Right lobe of liver (tissue), 6 donors: ENCODE measurements around the gene PLK5. TPM values are rescaled to one million over a fixed set of nuclear protein-coding genes. Genes with fewer than 3 reads are reported as not detected.

ENCODE experiments used
- ATAC-seq, 4 donors: fragments of 200-7000 bp; cut with Tn5 transposase; one replicate each; pipeline ENCODE4 v1.9.1; 2020; ENCODE audit warnings: mild to moderate bottlenecking in 4 of 4, moderate library complexity in 4 of 4
- DNase-seq, 3 donors: peaks; one replicate each; pipeline ENCODE4 v3.0.0-alpha.2; 2020
- H3K27ac ChIP-seq, 3 donors: fragments of 200-600 bp; one replicate each; pipeline ENCODE4 v1.8.0; 2022
- H3K27me3 ChIP-seq, 2 donors: fragments of 200-600 bp; one replicate each; pipeline ENCODE4 v1.8.0; 2022
- H3K36me3 ChIP-seq, 4 donors: fragments of 200-600 bp; sonication (generic) in 1 of 4; one replicate each; pipeline versions ENCODE4 v1.5.1 to v1.8.0; 2017 to 2022; ENCODE audit warnings: control low read depth in 1 of 4
- H3K4me1 ChIP-seq, 4 donors: fragments of 200-600 bp; sonication (generic) in 1 of 4; one replicate each; pipeline versions ENCODE4 v1.5.1 to v1.8.0; 2017 to 2022; ENCODE audit warnings: control low read depth in 1 of 4
- H3K4me3 ChIP-seq, 3 donors: fragments of 200-600 bp; one replicate each; pipeline ENCODE4 v1.8.0; 2022
- H3K9me3 ChIP-seq, 4 donors: fragments of 200-600 bp; sonication (generic) in 1 of 4; one replicate each; pipeline versions ENCODE4 v1.5.1 to v1.8.0; 2017 to 2022; ENCODE audit warnings: control low read depth in 1 of 4
- POLR2A ChIP-seq: fragments of 450-650 bp; IDR thresholded peaks from one replicate; pipeline ENCODE4 v1.6.1; 2017; ENCODE audit warnings: antibody characterized with exemption, mild to moderate bottlenecking
- WGBS: methylation state at CpG from one replicate; pipeline ENCODE4 v1.1.6; 2018; ENCODE audit warnings: low coverage, low lambda C conversion rate; ENCODE audit not compliant: insufficient coverage; ENCODE audit errors: missing lambda C conversion rate; 5-methylcytosine and 5-hydroxymethylcytosine counted together
- intact Hi-C, 2 donors: fragments of 100-400 bp; cut with DNase I; formaldehyde crosslinking; loops; one replicate each; pipeline versions ENCODE4 v1.11.2 to v1.14.1; 2022
- total RNA-seq, 6 experiments: library from RNA; depleted of rRNA in 2 of 6; stranded (reverse); fragments of >200 nt in 2 of 6; fragmentation: NEBNext Ultra II Directional in 3 of 6; extraction: Animal tissue kit (Norgen Biotek cat#: 25700) in 3 of 6; gene quantifications; one replicate each; pipeline versions ENCODE4 v1.1.0 to v1.2.4, GENCODE V29; 2016 to 2023
- TF ChIP-seq, protein P1 (sequence below), 4 donors: fragments of 200-600 bp in 3 of 4; fragments of 450-650 bp in 1 of 4; IDR thresholded peaks; one replicate each; pipeline versions ENCODE4 v1.5.1 to v1.8.0; 2016 to 2022; ENCODE audit warnings: antibody characterized with exemption in 4 of 4, mild to moderate bottlenecking in 2 of 4
- donor health status: DM: no; HTN: yes; CAD: no.
- donor health status: DM: no; HTN: no; CAD: no.
- donor health status: DM: no; HTN: no; CAD: no.
- donor health status: DM: no; HTN: yes; CAD: no.
- donor health status: DM: no; HTN: yes; CAD: no.

Gene PLK5
- total RNA-seq, 6 experiments from 2014 or later: not detected

DNA sequence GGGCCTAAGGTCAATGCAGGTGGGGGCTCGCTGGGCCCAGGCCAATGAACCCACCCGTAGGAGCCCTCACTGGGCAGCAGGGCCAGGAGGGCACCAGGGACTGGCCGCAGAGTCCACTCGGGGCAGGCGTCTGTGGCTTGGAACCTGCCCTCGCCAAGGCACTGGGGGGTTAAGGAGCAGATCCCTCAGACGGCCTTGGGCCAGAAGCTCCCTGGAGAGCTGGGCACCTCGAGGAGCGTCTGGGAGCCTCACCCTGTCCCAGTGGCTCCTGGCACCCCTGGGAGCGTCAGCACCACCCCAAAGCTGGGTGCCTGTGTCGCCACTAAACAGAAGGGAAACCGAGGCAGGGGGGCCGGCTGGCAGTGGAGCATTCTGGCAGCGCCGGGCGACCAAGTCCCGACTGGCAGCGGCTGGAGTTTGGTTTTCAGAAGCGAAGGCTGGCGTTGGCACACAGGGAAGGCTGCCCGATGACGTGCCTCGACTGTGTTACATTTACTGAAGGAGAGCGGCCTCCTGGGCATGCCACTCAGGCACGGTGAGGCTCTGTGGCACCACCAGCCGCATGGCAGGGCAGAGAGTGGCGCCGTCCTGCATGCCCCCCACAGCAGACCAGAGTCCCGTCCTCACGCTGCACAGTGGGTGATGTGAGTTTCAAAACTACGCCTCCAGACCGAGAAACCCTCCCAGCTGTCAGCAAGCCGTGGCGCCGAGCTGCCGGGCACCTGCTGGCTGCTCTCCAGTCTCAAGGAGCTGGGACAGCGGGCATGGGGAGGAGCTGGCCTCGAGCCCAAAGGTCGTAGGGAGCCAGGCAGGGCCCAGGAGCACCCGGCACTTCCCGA, 53.4 kb downstream of the PLK5 start:
- no peak overlapping the region for H3K27ac ChIP-seq
- no CpG with 5 or more reads among the region's 41 CpGs for WGBS
- DNase-seq (no peak), ATAC-seq (no peak)
- H3K4me3 ChIP-seq: no peak overlapping the region
- TF ChIP-seq POLR2A: no peak
- TF ChIP-seq, protein P1, sequence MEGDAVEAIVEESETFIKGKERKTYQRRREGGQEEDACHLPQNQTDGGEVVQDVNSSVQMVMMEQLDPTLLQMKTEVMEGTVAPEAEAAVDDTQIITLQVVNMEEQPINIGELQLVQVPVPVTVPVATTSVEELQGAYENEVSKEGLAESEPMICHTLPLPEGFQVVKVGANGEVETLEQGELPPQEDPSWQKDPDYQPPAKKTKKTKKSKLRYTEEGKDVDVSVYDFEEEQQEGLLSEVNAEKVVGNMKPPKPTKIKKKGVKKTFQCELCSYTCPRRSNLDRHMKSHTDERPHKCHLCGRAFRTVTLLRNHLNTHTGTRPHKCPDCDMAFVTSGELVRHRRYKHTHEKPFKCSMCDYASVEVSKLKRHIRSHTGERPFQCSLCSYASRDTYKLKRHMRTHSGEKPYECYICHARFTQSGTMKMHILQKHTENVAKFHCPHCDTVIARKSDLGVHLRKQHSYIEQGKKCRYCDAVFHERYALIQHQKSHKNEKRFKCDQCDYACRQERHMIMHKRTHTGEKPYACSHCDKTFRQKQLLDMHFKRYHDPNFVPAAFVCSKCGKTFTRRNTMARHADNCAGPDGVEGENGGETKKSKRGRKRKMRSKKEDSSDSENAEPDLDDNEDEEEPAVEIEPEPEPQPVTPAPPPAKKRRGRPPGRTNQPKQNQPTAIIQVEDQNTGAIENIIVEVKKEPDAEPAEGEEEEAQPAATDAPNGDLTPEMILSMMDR (IDR thresholded peaks at IDR 0.05): no peak
- H3K9me3 ChIP-seq: no peaks in the 10 kb centered on the region
- peaks cover 0 to 38% (median 8%) of the 10 kb centered on the region in 4 donors for H3K36me3 ChIP-seq
- intact Hi-C loops: no loop called here
- no peaks in the 10 kb centered on the region for H3K4me1 ChIP-seq
- no peaks in the 10 kb centered on the region for H3K27me3 ChIP-seq

DNA sequence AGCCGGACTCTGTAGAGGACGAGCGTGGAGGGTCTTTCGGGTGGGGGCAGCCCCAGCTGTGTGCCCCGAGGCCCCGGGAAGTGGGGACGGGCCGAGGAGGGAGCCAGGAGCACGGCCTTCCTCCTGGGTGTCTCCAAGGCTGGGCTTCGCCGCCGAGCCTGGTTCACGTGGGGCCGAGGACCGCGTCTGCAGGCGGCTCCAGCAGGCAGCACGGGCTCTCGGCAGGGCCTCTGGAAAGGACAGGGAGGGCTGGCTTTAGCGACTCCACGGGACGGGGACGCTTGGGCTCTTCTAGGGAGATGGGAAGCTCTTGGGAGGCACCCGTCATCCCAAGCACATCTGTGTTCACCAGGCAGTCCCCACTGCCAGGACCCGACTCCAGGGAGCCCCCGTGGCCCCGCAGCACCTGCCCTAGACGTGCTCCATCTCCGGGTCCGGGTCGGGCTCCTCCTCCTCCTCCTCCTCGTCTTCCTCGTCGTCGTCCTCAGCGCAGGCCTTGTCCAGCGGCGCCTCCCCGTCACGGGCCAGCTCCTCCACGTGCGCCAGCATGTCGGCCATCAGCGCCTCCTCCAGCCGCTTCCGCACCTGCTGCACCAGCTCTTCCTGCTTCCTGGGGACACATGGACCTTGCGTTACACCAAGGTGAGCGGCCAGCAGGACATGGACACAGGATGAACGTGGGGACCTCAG, 54.2 kb downstream of the PLK5 start:
- Histone ChIP-seq H3K36me3 (peaks cover 0 to 43% (median 8%) of the 10 kb centered on the region in 4 donors), H3K4me3 (no peak overlapping the region), H3K9me3 (no peaks in the 10 kb centered on the region), H3K27me3 (no peaks in the 10 kb centered on the region), H3K4me1 (no peaks in the 10 kb centered on the region), H3K27ac (no peak overlapping the region)
- WGBS: 84% methylated on average over 5 of the region's 49 CpGs
- DNase-seq (no peak), ATAC-seq (no peak)
- intact Hi-C loops: no loop called here
- TF ChIP-seq, protein P1 (IDR thresholded peaks at IDR 0.05): no peak
- TF ChIP-seq POLR2A: no peak

DNA sequence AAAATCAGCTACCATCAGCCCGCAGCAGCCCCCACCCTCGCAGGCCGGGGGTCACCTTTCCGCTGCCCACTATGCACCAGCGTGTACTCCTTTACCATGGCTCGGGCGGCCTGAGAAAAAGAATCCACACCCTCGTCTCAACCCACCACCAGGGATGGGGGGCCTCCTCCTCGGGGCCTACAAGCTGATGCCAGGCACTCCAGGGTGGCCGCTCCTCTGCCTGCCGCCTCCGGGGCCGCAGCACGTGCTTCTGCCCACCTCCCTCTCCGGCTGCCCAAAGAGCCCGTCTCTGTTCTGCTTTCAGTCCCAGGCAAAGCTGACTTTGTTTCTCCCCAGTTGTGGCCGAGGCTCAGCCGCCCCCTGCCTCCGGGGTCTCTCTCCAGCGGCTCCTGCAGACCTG, 55.3 kb downstream of the PLK5 start:
- no peak for DNase-seq

DNA sequence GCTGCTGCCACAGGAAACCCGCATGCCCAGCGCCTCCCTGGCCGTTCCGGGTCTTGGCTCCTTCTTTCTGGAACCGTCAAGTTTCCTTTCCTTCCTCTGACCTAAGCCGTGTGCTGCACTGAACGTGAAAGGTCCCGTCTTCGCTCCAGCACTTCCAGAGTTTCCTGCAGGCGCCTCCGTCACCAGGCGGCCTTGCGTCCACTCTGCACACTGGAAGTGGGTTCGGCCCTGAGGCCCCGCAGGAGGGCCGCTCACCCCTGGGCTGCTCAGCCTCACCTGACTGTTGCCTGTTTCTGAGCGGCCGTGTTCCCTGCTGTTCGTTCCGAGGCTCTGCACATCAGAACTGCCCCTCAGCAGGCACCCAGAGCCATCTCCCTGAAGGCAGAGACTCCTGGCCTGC, 56.5 kb downstream of the PLK5 start:
- TF ChIP-seq, protein P1 (IDR thresholded peaks at IDR 0.05): no peak
- TF ChIP-seq POLR2A: no peak
- Histone ChIP-seq H3K36me3 (peaks cover 0 to 51% (median 12%) of the 10 kb centered on the region in 4 donors), H3K9me3 (no peaks in the 10 kb centered on the region), H3K27ac (no peak overlapping the region), H3K4me3 (no peak overlapping the region), H3K4me1 (no peaks in the 10 kb centered on the region), H3K27me3 (no peaks in the 10 kb centered on the region)
- DNase-seq (no peak), ATAC-seq (peak; percentile 32 to 61 (median 37))
- intact Hi-C loops: no loop called here
- WGBS: 70% methylated on average over 6 of the region's 20 CpGs

More for the DNA sequence above, 55.3 kb downstream of the PLK5 start:
- H3K4me3 ChIP-seq: no peak overlapping the region
- H3K36me3 ChIP-seq: peaks cover 0 to 49% (median 11%) of the 10 kb centered on the region in 4 donors
- TF ChIP-seq, protein P1 (IDR thresholded peaks at IDR 0.05): no peak
- no peak for TF ChIP-seq POLR2A
- H3K9me3 ChIP-seq: no peaks in the 10 kb centered on the region
- no peaks in the 10 kb centered on the region for H3K4me1 ChIP-seq
- no peaks in the 10 kb centered on the region for H3K27me3 ChIP-seq
- WGBS: 96% methylated on average over 10 of the region's 20 CpGs
- ATAC-seq: no peak
- intact Hi-C loops: no loop called here
- H3K27ac ChIP-seq: no peak overlapping the region
